ENCODE measurements around the gene SNAPC5.
"Not testable (repeated sequence)": the region's sequence is repeated elsewhere in the genome, so short reads cannot be mapped to it uniquely, and the experiment has no call there.

Gene SNAPC5

GRCh38 chr15:66462627-66463026, 34.9 kb downstream of the SNAPC5 start:
- Histone ChIP-seq H3K27me3 (ENCODE audit: control insufficient read depth, insufficient read depth, low read length) (no peaks in the 10 kb centered on the region), H3K9me3 (ENCODE audit: control insufficient read depth, low read length) (no peaks in the 10 kb centered on the region), H3K27ac (no peak overlapping the region), H3K4me2 (ENCODE audit: low read length) (no peak overlapping the region), H3K79me2 (no peaks in the 10 kb centered on the region), H3K4me1 (no peaks in the 10 kb centered on the region), H3K4me3 (ENCODE audit: low read depth, low read length) (no peak overlapping the region), H3K9ac (no peak overlapping the region), H3K36me3 (ENCODE audit: control insufficient read depth, insufficient read depth, low read length) (no peaks in the 10 kb centered on the region), H2AFZ (no peak overlapping the region)
- TF ChIP-seq CTCF (IDR thresholded peaks at IDR 0.05), result no peak

- Histone ChIP-seq H3K4me3 (ENCODE audit: low read depth, low read length) (no peak overlapping the region), H3K27ac (no peak overlapping the region), H3K36me3 (ENCODE audit: control insufficient read depth, insufficient read depth, low read length) (no peaks in the 10 kb centered on the region), H3K4me1 (no peaks in the 10 kb centered on the region), H2AFZ (no peak overlapping the region), H3K27me3 (ENCODE audit: control insufficient read depth, insufficient read depth, low read length) (no peaks in the 10 kb centered on the region), H3K79me2 (no peaks in the 10 kb centered on the region), H3K4me2 (ENCODE audit: low read length) (no peak overlapping the region), H3K9me3 (ENCODE audit: control insufficient read depth, low read length) (no peaks in the 10 kb centered on the region), H3K9ac (no peak overlapping the region)
- no peak for TF ChIP-seq CTCF (IDR thresholded peaks at IDR 0.05)
These were observed 35.6 kb downstream of the SNAPC5 start for GRCh38 chr15:66461917-66462316.

- H3K79me2 ChIP-seq; H3K4me2 ChIP-seq (ENCODE audit: low read length); H3K9ac ChIP-seq; H3K9me3 ChIP-seq (ENCODE audit: control insufficient read depth, low read length); H3K4me1 ChIP-seq; H3K4me3 ChIP-seq (ENCODE audit: low read depth, low read length); H3K36me3 ChIP-seq (ENCODE audit: control insufficient read depth, insufficient read depth, low read length); H3K27me3 ChIP-seq (ENCODE audit: control insufficient read depth, insufficient read depth, low read length); H2AFZ ChIP-seq; H3K27ac ChIP-seq: not testable (repeated sequence)
These were observed 36.3 kb downstream of the SNAPC5 start for GRCh38 chr15:66461294-66461693.

GRCh38 chr15:66459818-66460615, 37.5 kb downstream of the SNAPC5 start:
- H3K79me2 ChIP-seq, result no peaks in the 10 kb centered on the region
- H3K27ac ChIP-seq, result no peak overlapping the region
- H3K27me3 ChIP-seq (ENCODE audit: control insufficient read depth, insufficient read depth, low read length), result no peaks in the 10 kb centered on the region
- no peaks in the 10 kb centered on the region for H3K36me3 ChIP-seq (ENCODE audit: control insufficient read depth, insufficient read depth, low read length)
- no peak overlapping the region for H3K4me3 ChIP-seq (ENCODE audit: low read depth, low read length)
- H3K4me2 ChIP-seq (ENCODE audit: low read length), result no peak overlapping the region
- H3K9me3 ChIP-seq (ENCODE audit: control insufficient read depth, low read length), result no peaks in the 10 kb centered on the region
- H3K9ac ChIP-seq, result no peak overlapping the region
- H2AFZ ChIP-seq, result no peak overlapping the region
- no peaks in the 10 kb centered on the region for H3K4me1 ChIP-seq
- no peak for TF ChIP-seq CTCF (IDR thresholded peaks at IDR 0.05)

GRCh38 chr15:66456211-66456610, 41.4 kb downstream of the SNAPC5 start:
- no peak overlapping the region for H3K4me2 ChIP-seq (ENCODE audit: low read length)
- no peak for TF ChIP-seq CTCF (IDR thresholded peaks at IDR 0.05)
- H3K27me3 ChIP-seq (ENCODE audit: control insufficient read depth, insufficient read depth, low read length), result no peaks in the 10 kb centered on the region
- H3K4me3 ChIP-seq (ENCODE audit: low read depth, low read length), result no peak overlapping the region
- H3K9me3 ChIP-seq (ENCODE audit: control insufficient read depth, low read length), result no peaks in the 10 kb centered on the region
- H3K4me1 ChIP-seq, result no peaks in the 10 kb centered on the region
- H3K9ac ChIP-seq, result no peak overlapping the region
- H3K27ac ChIP-seq, result no peak overlapping the region
- H2AFZ ChIP-seq, result no peak overlapping the region
- no peaks in the 10 kb centered on the region for H3K79me2 ChIP-seq
- no peaks in the 10 kb centered on the region for H3K36me3 ChIP-seq (ENCODE audit: control insufficient read depth, insufficient read depth, low read length)

All from parathyroid adenoma (tissue), 2 donors.